ENCODE measurements around the gene NR3C2.
"Not testable (repeated sequence)": the region's sequence is repeated elsewhere in the genome, so short reads cannot be mapped to it uniquely, and the experiment has no call there.

NR3C2 gene

DNA sequence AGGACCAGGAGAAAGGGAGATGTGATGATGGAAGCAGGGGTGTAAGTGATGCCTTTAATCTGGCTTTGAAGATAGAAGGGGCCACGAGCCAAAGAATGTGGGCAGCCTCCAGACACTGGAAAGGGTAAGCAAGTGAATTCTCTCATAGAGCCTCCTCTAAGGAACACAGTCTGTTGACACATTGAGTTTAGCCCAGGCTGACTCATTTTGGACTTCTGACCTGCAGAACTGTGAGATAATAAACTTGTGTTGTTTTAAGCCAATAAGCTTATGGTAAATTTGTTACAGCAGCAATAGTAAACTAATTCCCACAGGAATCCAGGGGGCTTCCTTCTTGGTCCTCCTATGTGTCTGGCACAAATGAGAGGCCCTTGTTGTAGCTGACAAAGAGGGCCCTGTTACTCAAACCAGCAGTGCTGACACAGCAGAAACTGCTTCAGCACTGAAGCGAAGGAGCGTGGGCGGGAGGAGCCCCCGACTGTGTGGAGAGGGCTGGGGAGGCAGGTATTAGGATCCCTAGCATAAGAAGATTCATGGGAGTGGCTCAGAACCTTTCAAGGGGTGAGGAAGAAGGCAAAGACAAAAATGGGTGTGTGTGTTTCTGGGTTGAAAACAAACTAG is 268.7 kb downstream of the NR3C2 start:
- DNase-seq (ENCODE audit: low read depth in 2 of 2, low spot score in 1 of 2) = no peak

DNA sequence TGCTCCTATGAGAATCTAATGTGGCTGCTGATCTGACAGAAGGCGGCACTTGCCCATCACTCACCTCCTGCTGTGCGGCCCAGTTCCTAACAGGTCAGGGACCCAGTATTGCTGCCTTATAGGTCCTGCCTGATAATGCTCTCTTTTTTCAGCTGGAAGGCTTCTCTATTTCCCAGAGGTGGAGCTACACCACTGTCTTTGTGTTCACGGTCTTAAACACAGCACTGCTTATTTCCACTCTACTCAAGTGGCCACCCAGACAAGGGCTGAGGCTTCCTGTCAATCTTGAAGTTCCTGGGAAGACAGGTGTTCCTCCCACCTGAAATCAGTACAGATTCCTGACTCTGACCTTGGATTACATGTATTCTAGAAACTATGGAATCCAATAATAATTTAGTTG is 270.6 kb downstream of the NR3C2 start:
- no peak for DNase-seq (ENCODE audit: low read depth in 2 of 2, low spot score in 1 of 2)

DNA sequence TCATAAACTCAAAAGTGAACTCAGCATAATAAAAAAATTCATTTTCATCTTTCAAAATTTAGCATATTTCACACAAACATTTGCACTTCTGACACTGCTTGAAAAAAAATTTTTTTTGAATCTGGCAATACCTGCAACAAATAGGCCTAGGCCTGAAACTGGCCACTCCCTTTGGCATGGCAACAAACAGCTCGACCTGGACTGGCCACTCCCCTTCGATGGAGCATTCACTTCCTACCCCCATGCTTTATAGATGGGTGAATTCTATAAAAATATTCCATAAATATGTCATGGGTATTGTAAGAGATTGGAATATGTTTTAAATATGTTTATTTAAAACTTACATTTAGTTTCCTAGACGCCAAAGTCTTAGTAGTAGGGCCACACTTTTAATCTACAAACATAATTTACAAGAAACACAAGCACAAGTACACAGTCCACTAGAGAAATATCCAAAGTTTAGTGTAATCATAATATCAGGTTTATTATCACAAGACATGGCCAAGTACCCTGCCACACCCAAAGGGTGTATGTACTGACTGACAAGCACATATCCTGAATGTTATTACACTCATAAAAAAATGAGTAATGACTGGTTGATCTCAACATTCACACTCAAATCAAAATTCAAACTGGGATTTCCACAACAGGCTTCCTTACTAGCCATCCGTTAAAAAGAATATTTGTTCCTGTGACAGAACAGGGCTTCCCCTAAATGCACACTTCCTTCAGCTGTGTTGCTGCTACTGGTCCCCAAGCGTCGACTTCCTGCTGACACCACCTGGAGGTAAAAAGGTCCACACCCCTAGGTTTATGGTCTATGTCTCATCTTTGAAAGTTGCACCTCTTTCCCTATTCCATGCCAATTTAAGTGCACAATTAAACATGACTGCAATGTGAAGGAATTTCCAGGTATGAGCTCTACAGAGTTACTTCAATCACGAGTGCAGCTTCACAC is 271.5 kb downstream of the NR3C2 start:
- no peak for DNase-seq (ENCODE audit: low read depth in 2 of 2, low spot score in 1 of 2)

DNA sequence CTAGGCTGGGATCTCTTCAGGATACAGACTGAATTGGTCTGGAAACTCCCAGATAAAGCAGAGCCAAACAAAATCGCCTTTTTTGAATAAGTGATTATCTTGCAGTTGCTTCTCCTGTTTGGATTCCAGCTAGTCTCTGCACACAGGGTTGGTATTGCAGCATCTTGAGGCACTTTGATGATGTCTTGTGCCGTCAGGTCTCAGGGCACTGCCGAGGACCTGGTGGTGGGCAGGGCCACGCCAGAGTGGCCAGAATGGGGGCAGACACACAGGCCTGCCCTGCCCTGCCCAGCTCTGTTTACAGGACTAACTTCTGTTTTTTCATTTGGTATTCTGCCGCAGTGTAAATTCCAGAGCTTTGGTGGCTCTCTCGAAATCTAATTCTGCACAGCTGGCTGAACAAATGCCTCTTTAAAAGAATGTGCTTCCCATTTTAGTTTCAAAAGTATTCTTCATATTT is 276.1 kb downstream of the NR3C2 start:
- no peak for DNase-seq (ENCODE audit: low read depth in 2 of 2, low spot score in 1 of 2)

DNA sequence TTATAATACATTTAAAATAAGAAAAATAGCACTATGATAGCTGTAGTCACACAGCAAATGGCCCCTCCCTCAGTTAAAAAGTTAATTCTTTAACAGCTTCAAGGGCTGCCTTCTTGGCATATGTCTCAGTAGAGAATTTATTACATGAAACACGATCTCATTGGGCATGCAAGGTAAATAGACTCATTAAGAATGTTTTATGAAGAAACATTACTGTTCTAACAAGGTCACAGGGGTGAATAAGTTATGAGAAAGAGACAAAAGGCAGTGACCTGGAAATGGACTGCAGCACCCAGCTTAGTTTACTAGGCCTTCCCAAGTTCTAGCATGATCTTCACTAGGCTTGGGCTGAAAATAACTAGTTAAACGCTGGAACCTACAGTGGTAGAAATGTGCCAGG is 277.7 kb downstream of the NR3C2 start:
- no peak for DNase-seq (ENCODE audit: low read depth in 2 of 2, low spot score in 1 of 2)

DNA sequence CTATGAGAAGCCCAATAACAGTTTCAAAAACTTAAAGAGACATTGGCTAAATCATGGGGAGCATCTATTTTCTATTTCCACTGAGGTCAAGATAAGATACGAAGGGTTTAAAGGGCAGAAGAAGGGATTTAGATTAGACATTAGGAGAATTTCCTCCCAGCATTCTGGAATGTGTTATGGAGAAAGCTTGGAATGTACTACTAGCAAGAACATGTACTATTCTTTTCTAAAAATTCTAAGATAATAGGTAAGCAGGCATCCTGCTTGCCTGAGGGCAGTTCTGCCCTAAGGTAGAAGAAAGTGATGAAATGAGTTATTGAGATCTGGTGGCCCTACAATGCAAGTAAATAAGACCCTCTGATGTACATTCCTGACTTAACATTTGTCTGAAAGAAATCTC is 279.2 kb downstream of the NR3C2 start:
- no peak for DNase-seq (ENCODE audit: low read depth in 2 of 2, low spot score in 1 of 2)

DNA sequence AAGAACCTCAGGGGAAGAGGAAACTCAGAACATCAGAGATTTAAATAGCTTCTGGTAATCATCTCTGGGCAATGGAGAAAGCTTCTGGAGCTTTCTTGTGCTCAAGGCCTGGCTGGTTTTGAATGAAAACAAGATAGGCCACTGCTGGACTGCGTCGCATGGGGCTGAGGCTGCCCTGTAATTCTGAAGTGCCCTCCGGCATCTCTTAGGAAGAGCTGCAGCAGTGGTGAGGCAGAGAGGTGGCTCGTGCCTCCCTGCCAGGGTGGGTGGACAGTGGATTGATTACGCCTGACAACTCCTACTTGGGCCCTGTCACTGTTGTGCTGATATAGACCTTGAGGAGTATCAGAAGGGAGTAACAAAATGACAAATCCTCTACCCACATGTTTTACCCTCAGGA is 279.7 kb downstream of the NR3C2 start:
- DNase-seq (ENCODE audit: low read depth in 2 of 2, low spot score in 1 of 2) = no peak

DNA sequence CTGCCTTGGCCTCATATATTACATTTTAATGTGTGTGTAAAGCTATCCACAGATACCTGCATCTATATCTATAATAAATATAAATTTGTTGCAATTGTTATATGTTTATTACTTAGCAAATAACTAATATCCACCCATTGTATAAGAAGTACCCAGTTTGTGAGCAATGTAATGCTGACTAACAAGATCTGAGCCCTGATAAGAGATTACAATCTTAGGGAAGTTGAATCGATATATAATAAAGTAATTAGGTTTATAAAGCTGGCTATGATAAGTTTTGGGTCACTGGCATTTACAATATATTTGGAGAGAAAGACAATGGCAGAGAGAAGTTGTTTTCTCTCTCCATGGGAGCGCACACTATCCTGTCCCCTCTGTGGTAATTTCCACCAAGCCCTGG is 280.6 kb downstream of the NR3C2 start:
- no peak for DNase-seq (ENCODE audit: low read depth in 2 of 2, low spot score in 1 of 2)

DNA sequence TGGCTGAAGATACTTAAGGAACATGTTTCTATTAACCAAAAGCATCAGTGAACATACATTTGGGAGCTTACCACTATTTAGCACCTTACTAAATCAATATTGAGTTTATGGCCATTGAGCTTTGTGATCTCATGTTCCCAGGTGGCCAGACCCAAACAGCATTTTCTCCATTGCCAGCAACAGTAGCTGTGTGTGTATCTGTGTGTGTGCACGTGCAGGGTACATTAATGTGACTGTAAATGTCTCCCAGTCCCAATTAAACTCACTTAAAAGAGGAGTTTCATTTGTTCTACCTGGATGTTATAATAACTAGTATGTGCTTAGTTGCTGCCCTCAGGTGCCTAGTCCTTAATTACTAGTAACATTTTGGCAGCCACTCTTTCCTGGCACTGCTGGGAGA is 282.4 kb downstream of the NR3C2 start:
- no peak for DNase-seq (ENCODE audit: low read depth in 2 of 2, low spot score in 1 of 2)

DNA sequence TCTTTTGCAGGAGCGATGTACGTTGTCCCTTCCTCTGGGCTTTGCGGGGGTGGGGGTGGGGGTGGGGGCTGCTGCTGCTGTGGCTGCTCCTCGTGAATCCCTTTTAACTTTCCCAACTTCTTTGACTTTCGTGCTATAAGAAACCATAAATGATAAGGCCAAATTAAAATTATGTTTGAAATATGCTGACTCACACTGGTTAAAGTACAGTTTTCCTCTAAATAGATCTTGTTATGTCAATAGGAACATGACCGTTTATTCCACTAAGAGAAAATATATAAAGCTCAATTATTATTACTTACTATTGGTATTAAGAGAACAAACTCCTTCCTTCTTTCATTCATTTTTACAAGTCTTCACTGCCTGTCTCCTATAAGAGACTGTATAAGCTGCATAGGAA is 287.4 kb downstream of the NR3C2 start:
- no peak for DNase-seq (ENCODE audit: low read depth in 2 of 2, low spot score in 1 of 2)

DNA sequence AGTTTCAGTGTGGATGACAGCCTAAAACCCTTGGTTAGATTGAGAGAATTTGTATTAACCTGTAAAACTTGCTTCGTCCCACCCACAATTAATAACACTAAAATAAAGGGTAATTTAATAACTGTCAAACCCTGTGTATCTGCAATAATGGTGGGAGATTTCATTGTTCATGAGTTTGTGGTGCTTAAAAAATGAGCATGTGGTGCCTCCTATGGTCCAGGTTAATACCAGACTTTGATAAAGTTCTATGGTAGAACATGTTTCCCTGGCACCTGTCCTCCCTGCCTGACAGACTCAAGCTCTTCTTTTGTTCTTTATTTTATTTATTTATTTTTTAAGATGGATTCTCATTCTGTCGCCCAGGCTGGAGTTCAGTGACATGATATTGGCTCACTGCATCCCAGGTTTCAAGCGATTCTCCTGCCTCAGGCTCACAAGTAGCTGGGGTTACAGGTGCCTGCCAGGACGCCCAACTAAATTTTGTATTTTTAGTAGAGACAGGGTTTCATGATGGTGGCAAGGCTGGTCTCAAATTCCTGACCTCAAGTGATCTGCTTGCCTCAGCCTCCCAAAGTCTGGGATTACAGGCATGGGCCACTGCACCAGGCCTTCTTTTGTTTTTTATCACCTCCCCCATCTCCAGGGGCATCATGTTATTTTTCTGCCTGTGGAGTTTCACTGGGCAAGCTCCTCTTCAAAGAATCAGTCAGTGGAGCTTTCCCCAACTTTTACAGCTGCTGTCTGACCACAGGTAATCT is 289.2 kb downstream of the NR3C2 start:
- no peak for DNase-seq (ENCODE audit: low read depth in 2 of 2, low spot score in 1 of 2)

DNA sequence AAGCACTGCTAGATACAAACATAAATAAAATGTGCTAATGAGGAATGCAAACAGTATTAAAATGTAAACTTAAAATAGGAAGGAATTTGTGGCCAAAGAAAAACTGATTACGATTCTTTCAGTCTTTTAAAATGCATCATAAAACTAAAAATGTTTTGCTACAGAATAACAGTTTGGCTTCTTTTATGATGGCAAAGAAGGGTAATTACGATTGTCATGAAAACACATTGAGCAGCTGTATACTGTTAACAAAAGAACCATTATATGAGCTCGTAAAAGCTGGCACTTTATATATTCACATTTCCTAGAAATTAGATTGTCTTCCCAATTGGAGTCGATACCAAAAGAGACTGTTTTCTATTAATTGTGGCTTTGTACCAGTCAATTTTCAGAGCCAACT is 290.4 kb downstream of the NR3C2 start:
- no peak for DNase-seq (ENCODE audit: low read depth in 2 of 2, low spot score in 1 of 2)

DNA sequence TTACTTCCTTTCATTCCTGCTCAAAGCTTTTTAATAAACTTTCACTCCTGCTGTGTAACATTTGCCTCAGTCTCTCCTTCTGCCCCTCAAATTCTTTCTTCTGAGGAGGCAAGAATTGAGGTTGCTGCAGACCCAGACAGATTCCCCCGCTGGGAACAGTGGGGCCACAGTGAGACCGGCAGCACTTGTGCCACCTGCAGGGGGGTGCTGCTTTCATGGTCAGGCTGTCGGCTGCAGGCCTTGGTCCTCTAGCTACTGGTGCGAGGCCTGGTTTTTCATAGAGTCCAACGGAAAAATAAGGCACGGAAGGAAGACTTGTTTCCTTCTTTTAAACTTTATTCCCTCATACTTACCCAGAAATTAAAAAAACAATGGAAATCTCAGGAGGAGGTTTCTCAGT is 296.7 kb downstream of the NR3C2 start:
- DNase-seq (ENCODE audit: low read depth in 2 of 2, low spot score in 1 of 2) = no peak

DNA sequence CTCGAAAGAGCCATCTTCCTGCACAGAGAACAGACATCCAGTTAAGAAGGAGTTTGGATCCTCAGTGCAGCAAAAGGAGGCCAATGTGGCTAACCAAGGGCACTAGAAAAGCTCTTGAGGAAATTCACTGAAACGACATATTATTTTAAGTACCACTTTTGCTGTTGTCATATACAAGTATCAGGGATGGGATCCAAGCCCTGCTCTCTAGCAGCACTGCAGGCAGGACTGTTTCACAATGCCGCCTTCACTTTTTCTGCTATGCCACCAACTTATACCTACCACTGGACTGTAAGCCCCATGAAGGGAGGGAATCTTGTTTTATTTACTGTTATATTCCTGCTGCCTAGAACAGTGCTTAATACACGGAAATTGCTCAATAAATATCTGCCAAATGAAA is 299.0 kb downstream of the NR3C2 start:
- DNase-seq (ENCODE audit: low read depth in 2 of 2, low spot score in 1 of 2) = no peak

DNA sequence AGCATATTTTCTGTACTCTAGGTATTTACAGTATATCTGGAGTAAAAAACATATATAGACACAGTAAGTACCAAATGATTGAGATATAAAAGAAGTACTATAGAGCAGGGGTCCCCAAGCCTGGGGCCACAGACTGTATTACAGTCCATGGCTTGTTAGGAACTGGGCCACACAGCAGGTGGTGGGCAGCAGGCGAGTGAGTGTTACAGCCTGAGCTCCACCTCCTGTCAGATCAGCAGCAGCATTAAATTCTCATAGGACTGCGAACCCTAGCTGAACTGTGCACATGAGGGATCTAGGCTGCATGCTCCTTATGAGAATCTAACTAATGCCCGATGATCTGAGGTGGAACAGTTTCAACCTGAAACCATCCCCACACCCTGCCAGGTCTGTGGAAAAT is 300.7 kb downstream of the NR3C2 start:
- DNase-seq (ENCODE audit: low read depth in 2 of 2, low spot score in 1 of 2) = no peak

DNA sequence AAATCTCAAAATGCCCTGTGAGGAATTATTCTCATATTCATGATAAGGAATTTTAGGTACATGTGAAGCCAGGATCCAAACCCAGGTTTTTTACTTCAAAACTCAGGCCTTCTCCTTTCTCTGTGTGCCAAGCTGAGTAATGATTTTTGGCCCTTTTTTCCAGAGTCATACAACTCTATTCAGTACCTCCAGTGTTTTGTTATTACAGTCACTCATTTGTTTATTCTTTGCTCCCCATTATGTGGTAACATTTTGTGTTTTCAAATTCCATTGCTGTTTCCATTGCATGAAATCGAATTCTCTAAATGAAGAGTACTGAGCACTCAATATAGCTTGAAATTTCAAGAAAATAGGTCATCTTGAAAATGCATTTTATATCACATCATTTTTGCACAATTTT is 315.4 kb downstream of the NR3C2 start:
- no peak for DNase-seq (ENCODE audit: low read depth in 2 of 2, low spot score in 1 of 2)

DNA sequence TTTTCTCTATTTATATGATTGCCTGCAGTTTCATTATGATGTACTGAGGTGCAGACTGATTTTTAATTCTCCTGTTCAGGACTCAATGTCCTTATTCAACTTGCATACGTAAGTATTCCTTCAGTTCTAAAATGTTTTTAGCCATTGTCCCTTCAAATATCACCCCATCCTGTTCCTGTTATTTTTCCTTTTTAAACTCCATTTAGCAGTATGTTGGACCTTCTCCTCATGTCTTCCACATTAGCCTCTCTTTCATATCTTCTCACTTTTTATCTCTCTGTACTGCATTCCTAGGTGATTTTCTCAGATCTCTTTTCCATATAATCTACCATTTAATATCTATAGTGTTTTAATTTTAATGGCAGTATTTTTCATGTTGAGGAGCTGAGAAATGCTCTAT is 317.7 kb downstream of the NR3C2 start:
- no peak for DNase-seq (ENCODE audit: low read depth in 2 of 2, low spot score in 1 of 2)

DNA sequence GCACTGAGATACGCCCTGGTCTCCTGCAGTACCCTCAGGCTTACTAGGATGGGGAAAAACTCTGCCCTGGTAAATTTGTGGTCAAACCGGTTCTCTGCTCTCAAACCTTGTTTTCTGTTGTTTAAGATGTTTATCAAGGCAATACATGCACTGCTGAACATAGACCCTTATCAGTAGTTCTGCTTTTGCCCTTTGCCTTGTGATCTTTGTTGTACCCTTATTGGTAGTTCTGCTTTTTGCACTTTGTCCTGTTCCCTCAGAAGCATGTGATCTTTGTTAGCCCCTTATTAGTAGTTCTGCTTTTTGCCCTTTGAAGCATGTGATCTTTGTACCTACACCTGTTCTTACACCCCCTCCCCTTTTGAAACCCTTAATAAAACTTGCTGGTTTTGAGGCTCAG is 319.1 kb downstream of the NR3C2 start:
- DNase-seq (ENCODE audit: low read depth in 2 of 2, low spot score in 1 of 2) = not testable (repeated sequence)

DNA sequence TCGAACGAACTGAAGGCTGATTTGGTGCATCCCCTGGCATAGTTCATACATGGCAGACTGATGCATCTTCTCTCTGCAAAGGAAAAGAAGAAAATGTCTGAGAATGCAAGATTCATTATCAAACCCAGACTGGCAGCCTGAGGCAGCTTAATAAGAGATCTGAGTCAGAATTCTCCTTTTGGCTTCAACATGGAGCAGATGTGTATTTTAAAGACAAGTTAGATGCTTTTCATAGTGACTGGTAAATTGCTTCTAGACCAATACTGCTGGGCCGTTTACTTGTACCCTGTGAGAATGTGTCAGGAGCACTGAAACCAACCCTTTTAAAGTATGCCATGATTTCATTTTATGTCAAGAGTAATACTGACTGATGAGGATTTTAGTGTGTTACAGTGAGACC is 322.0 kb downstream of the NR3C2 start:
- DNase-seq (ENCODE audit: low read depth in 2 of 2, low spot score in 1 of 2) = no peak

DNA sequence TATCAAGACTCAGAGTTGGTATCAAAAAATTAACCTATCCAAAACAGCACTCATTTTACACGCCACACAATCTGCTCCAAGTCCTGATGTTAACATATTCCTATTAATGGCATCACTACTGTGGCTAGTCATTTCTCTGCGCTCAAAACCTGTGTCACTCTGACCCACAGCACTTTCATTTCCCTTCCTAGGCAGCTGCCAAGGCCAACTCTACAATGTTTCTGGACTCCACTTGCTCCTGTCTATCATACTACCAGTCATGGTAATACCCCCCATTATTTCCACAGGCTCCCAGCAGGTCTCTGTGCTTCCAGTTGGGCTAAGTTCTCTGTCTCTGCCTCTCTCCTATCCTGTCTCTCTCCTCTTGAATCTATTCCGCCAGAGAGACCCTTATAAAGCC is 323.6 kb downstream of the NR3C2 start:
- no peak for DNase-seq (ENCODE audit: low read depth in 2 of 2, low spot score in 1 of 2)

DNA sequence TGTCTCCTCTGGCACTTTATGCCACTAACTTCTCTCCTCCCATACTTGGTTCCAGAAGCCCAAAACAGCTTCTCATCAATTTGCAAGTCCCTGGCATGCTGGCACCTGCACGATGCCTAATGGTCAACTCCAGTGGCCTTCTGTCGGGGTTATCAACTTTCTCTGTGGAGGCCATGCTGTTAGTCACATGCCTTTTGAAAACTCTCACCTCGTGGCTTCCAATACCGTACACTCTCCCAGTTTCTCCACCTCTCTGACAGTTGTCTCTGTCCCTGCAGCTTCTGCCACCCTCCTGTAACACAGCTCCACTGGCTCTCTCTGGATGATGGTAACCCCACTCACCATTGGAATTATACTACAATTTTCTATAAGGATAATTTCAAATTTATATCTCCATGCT is 324.0 kb downstream of the NR3C2 start:
- DNase-seq (ENCODE audit: low read depth in 2 of 2, low spot score in 1 of 2) = no peak

DNA sequence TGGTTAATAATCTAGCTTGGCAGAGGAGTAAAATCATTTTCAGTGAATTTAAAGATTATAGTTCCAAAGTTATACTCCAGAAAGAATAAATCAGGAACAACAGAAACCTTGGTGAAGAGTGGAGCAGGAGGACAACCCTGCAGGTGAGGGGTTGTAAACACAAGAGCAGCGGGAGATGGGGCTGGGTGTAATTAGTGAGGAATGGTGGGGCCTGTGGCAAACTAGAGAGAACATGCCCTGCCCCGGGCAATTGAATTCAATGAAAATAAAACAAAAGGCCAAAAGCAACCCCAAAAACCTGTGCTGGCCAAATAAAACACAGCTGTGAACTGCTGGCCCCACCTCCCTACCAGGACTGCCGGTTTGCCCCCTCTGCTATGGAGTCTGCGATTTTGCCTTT is 325.2 kb downstream of the NR3C2 start:
- no peak for DNase-seq (ENCODE audit: low read depth in 2 of 2, low spot score in 1 of 2)
